PC-3 (cell line): ENCODE data around the gene SPACDR. TPM values are rescaled to one million over a fixed set of nuclear protein-coding genes. Genes with fewer than 3 reads are reported as not detected.

Experiments used
- ATAC-seq: fragments of 200-7000 bp; cut with Tn5 transposase; 2 replicates; pipeline ENCODE4 v1.9.1; 2020; ENCODE audit warnings: mild to moderate bottlenecking, moderate library complexity
- BruUV-seq: library from RNA; stranded (reverse); fragments of 400-500 nt; replicated peaks from 2 replicates; lab custom pipeline; 2021; lab: Mats Ljungman, UMichigan
- CTCF ChIA-PET: fragments of 300-600 bp; sonication (Branson Sonifier 250); formaldehyde crosslinking; loops from one replicate; lab custom pipeline; 2022; ENCODE audit warnings: antibody characterized with exemption; lab: Charles Lee
- POLR2A ChIA-PET: fragments of 300-600 bp; sonication (Branson Sonifier 250); formaldehyde crosslinking; loops from one replicate; lab custom pipeline; 2022; ENCODE audit warnings: antibody characterized with exemption; ENCODE audit not compliant: unreplicated experiment; lab: Charles Lee
- DNase-seq: peaks from one replicate; pipeline ENCODE4 v3.0.0-alpha.2; 2015
- H2AFZ ChIP-seq: fragments of 300-600 bp; sonication (generic); 2 replicates; pipeline ENCODE4 v1.6.0; 2016; ENCODE audit warnings: antibody characterized with exemption, low read length
- H3F3A ChIP-seq: fragments of 300-600 bp; sonication (generic); one replicate; pipeline ENCODE4 v1.6.0; 2017; ENCODE audit warnings: antibody characterized with exemption, low read length, control low read depth, mild to moderate bottlenecking; ENCODE audit not compliant: unreplicated experiment
- H3K27ac ChIP-seq: fragments of 300-600 bp; sonication (generic); 2 replicates; pipeline ENCODE4 v1.5.1; 2016; ENCODE audit warnings: mild to moderate bottlenecking, low read length
- H3K27me3 ChIP-seq: fragments of 300-600 bp; sonication (generic); 2 replicates; pipeline ENCODE4 v1.6.1; 2016; ENCODE audit warnings: low read length, mixed read lengths
- H3K36me3 ChIP-seq: fragments of 300-600 bp; sonication (generic); 2 replicates; pipeline ENCODE4 v1.6.1; 2016; ENCODE audit warnings: low read depth, mixed run types, low read length, mixed read lengths
- H3K4me1 ChIP-seq: fragments of 300-600 bp; sonication (generic); 2 replicates; pipeline ENCODE4 v1.5.1; 2016; ENCODE audit warnings: low read length; ENCODE audit not compliant: insufficient read depth
- H3K4me2 ChIP-seq: fragments of 300-600 bp; sonication (generic); 2 replicates; pipeline ENCODE4 v1.6.0; 2016; ENCODE audit warnings: low read length
- H3K4me3 ChIP-seq: fragments of 300-600 bp; sonication (generic); 2 replicates; pipeline ENCODE4 v1.5.1; 2016; ENCODE audit warnings: mild to moderate bottlenecking, low read length, mixed read lengths
- H3K79me2 ChIP-seq: fragments of 300-600 bp; sonication (generic); 2 replicates; pipeline ENCODE4 v1.6.1; 2017; ENCODE audit warnings: low read length, mixed read lengths
- H3K9ac ChIP-seq: fragments of 300-600 bp; sonication (generic); 2 replicates; pipeline ENCODE4 v1.6.0; 2016; ENCODE audit warnings: mild to moderate bottlenecking, low read length
- H3K9me2 ChIP-seq: fragments of 300-600 bp; sonication (generic); replicated peaks from 2 replicates; pipeline ENCODE4 v1.6.1; 2016; ENCODE audit warnings: mixed run types, low read length, mixed read lengths
- H3K9me3 ChIP-seq: fragments of 300-600 bp; sonication (generic); 2 replicates; pipeline ENCODE4 v1.6.1; 2016; ENCODE audit warnings: low read length, mixed read lengths
- H4K20me1 ChIP-seq: fragments of 300-600 bp; sonication (generic); 2 replicates; pipeline ENCODE4 v1.6.1; 2016; ENCODE audit warnings: low read length, mixed read lengths
- CTCF ChIP-seq: fragments of 300-600 bp; sonication (generic); conservative IDR thresholded peaks from 2 replicates; pipeline ENCODE4 v1.5.1; 2017; ENCODE audit warnings: antibody characterized with exemption, low read depth, mild to moderate bottlenecking, low read length
- EZH2 ChIP-seq: fragments of 300-600 bp; sonication (generic); IDR thresholded peaks from one replicate; pipeline ENCODE4 v1.6.1; 2017; ENCODE audit warnings: antibody characterized with exemption, mild to moderate bottlenecking, low read length; ENCODE audit not compliant: unreplicated experiment
- EZH2phosphoT487 ChIP-seq: fragments of 300-600 bp; sonication (generic); IDR thresholded peaks from 2 replicates; pipeline ENCODE4 v1.6.1; 2018; ENCODE audit warnings: mild to moderate bottlenecking, antibody characterized with exemption, low read length, borderline replicate concordance
- intact Hi-C: fragments of 100-400 bp; cut with micrococcal nuclease; formaldehyde crosslinking; loops from 2 replicates; pipeline ENCODE4 v1.9.0; 2023
- total RNA-seq: library from RNA; depleted of rRNA; stranded (reverse); fragments of >200 nt; gene quantifications from 2 replicates; pipeline ENCODE4 v1.2.3, GENCODE V29; 2014

SPACDR gene
- total RNA-seq, 1 experiment from 2014 or later = 0.11 TPM

GRCh38 chr7:100413346-100413745 is 50.7 kb downstream of the SPACDR start:
- no peaks in the 10 kb centered on the region for H3K9me3 ChIP-seq
- intact Hi-C loops = no loop called here
- no peak for DNase-seq
- no peaks in the 10 kb centered on the region for H3K4me1 ChIP-seq
- ChIA-PET CTCF (no interaction called here), POLR2A (no interaction called here)
- no peak overlapping the region for H3K9ac ChIP-seq
- H3K27ac ChIP-seq = no peak overlapping the region
- no peak overlapping the region for H3K4me2 ChIP-seq
- TF ChIP-seq CTCF (no peak), EZH2 (no peak), EZH2phosphoT487 (no peak)
- no peaks in the 10 kb centered on the region for H4K20me1 ChIP-seq
- H3F3A ChIP-seq = no peaks in the 10 kb centered on the region
- H3K4me3 ChIP-seq = no peak overlapping the region
- no peaks in the 10 kb centered on the region for H3K36me3 ChIP-seq
- no peak for ATAC-seq
- H3K9me2 ChIP-seq = no peaks in the 10 kb centered on the region
- no peak overlapping the region for H2AFZ ChIP-seq
- no TSS peak for BruUV-seq
- H3K79me2 ChIP-seq = no peaks in the 10 kb centered on the region
- no peaks in the 10 kb centered on the region for H3K27me3 ChIP-seq

GRCh38 chr7:100411101-100411500 is 53.0 kb downstream of the SPACDR start:
- BruUV-seq = no TSS peak
- H3K4me3 ChIP-seq = no peak overlapping the region
- TF ChIP-seq EZH2 (no peak), CTCF (no peak), EZH2phosphoT487 (no peak)
- H3K27ac ChIP-seq = no peak overlapping the region
- ATAC-seq (no peak), DNase-seq (no peak)
- no peak overlapping the region for H2AFZ ChIP-seq
- H4K20me1 ChIP-seq = no peaks in the 10 kb centered on the region
- H3K9me3 ChIP-seq = no peaks in the 10 kb centered on the region
- intact Hi-C loops = no loop called here
- no peak overlapping the region for H3K4me2 ChIP-seq
- no peaks in the 10 kb centered on the region for H3K36me3 ChIP-seq
- no peaks in the 10 kb centered on the region for H3K79me2 ChIP-seq
- no peaks in the 10 kb centered on the region for H3F3A ChIP-seq
- H3K9ac ChIP-seq = no peak overlapping the region
- ChIA-PET CTCF (no interaction called here), POLR2A (no interaction called here)
- peaks cover 10% of the 10 kb centered on the region; the same call in 1 of the 2 replicates for H3K4me1 ChIP-seq
- no peaks in the 10 kb centered on the region for H3K27me3 ChIP-seq
- H3K9me2 ChIP-seq = no peaks in the 10 kb centered on the region
